ENCODE results near the gene HOXD3.

DNA sequence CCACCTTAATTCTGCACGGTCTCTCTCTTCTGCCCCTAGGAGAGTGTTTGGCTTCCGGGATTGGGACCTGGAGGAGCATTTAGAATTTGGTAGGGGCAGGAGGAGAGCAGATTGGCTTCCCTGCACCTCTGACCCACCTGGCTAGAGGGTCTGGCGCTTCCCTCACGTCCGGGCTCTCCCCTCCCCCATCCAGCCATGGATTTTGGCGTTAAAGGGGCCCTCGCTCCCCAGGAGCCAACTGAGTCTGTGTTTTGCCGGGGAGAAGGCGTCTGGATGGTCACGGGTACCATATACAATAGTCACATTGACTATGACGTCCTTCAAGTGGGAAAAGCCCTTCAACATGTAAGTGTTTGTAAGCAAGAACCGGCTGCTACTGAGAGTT lies 6.6 kb downstream of the HOXD3 start:
- TF ChIP-seq, protein P1, sequence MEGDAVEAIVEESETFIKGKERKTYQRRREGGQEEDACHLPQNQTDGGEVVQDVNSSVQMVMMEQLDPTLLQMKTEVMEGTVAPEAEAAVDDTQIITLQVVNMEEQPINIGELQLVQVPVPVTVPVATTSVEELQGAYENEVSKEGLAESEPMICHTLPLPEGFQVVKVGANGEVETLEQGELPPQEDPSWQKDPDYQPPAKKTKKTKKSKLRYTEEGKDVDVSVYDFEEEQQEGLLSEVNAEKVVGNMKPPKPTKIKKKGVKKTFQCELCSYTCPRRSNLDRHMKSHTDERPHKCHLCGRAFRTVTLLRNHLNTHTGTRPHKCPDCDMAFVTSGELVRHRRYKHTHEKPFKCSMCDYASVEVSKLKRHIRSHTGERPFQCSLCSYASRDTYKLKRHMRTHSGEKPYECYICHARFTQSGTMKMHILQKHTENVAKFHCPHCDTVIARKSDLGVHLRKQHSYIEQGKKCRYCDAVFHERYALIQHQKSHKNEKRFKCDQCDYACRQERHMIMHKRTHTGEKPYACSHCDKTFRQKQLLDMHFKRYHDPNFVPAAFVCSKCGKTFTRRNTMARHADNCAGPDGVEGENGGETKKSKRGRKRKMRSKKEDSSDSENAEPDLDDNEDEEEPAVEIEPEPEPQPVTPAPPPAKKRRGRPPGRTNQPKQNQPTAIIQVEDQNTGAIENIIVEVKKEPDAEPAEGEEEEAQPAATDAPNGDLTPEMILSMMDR (IDR thresholded peaks at IDR 0.05; ENCODE audit: insufficient read depth, low read depth, low read length), result no peak
- no peak for TF ChIP-seq EZH2 (IDR thresholded peaks at IDR 0.05; ENCODE audit: insufficient read depth, low read length)

Measured in astrocyte (in vitro differentiated cells and primary cell).